Hepatocyte (in vitro differentiated cells): Measurements from ENCODE around the gene SEC63.
"Not testable (repeated sequence)": the region's sequence is repeated elsewhere in the genome, so short reads cannot be mapped to it uniquely, and the experiment has no call there.

ENCODE experiments used
- CTCF ChIP-seq: fragments of 200-600 bp; sonication (generic); IDR thresholded peaks from 2 replicates; pipeline ENCODE4 v1.5.1; 2016; ENCODE audit warnings: antibody characterized with exemption, mild to moderate bottlenecking; ENCODE audit not compliant: poor library complexity
- EZH2phosphoT487 ChIP-seq: fragments of 200-600 bp; sonication (generic); IDR thresholded peaks from one replicate; pipeline ENCODE4 v1.6.1; 2018; ENCODE audit warnings: antibody characterized with exemption, mild to moderate bottlenecking, low read depth, moderate library complexity; ENCODE audit not compliant: unreplicated experiment, severe bottlenecking

GRCh38 chr6:107885950-107886349 lies 72.1 kb downstream of the SEC63 start:
- not testable (repeated sequence) for TF ChIP-seq CTCF, EZH2phosphoT487
